22Rv1 (cell line): ENCODE results near the gene SEMA5A.

Source experiments
- CTCF ChIP-seq: fragments of 450-650 bp; IDR thresholded peaks from 2 replicates; pipeline ENCODE4 v1.5.1; 2017; ENCODE audit warnings: mild to moderate bottlenecking
- ZFX ChIP-seq: fragments of 450-650 bp; IDR thresholded peaks from 2 replicates; pipeline ENCODE4 v1.6.1; 2017; ENCODE audit warnings: antibody characterized with exemption, borderline replicate concordance

- no peak for TF ChIP-seq CTCF
- TF ChIP-seq ZFX = no peak
Observed at GRCh38 chr5:9072701-9073100, 473.2 kb downstream of the SEMA5A start.
